22Rv1 (cell line): ENCODE measurements around the gene HTR7.
"Not testable (repeated sequence)": the region's sequence is repeated elsewhere in the genome, so short reads cannot be mapped to it uniquely, and the experiment has no call there.

Experiments
- CTCF ChIP-seq: fragments of 450-650 bp; IDR thresholded peaks from 2 replicates; pipeline ENCODE4 v1.5.1; 2017; ENCODE audit warnings: mild to moderate bottlenecking
- ZFX ChIP-seq: fragments of 450-650 bp; IDR thresholded peaks from 2 replicates; pipeline ENCODE4 v1.6.1; 2017; ENCODE audit warnings: antibody characterized with exemption, borderline replicate concordance

- TF ChIP-seq CTCF, ZFX: not testable (repeated sequence)
Measured at GRCh38 chr10:90821864-90822263, 36.0 kb downstream of the HTR7 start.
